Neural cell (in vitro differentiated cells): ENCODE results near the gene ZNF860. TPM values are rescaled to one million over a fixed set of nuclear protein-coding genes. Genes with fewer than 3 reads are reported as not detected.
"Not testable (repeated sequence)": the region's sequence is repeated elsewhere in the genome, so short reads cannot be mapped to it uniquely, and the experiment has no call there.

ENCODE experiments used
- H2AFZ ChIP-seq: fragments of 200-600, 300-800 bp; sonication (generic), shearing (Covaris generic); 2 replicates; pipeline ENCODE4 v1.6.0; 2014; ENCODE audit warnings: low read depth, mild to moderate bottlenecking, antibody characterized with exemption, low read length, moderate library complexity
- H3F3A ChIP-seq: fragments of 200-600 bp; shearing (Covaris generic); 2 replicates; pipeline ENCODE4 v1.6.1; 2016; ENCODE audit warnings: mild to moderate bottlenecking, moderate library complexity, mixed read lengths, antibody characterized with exemption, low read length; ENCODE audit not compliant: insufficient read depth, poor library complexity, severe bottlenecking
- H3K27ac ChIP-seq: fragments of 200-600, 300-800 bp; sonication (generic), shearing (Covaris generic); 2 replicates; pipeline ENCODE4 v1.5.1; 2014; ENCODE audit warnings: mild to moderate bottlenecking, low read length, moderate library complexity
- H3K27me3 ChIP-seq: fragments of 300-800, 200-600 bp; sonication (generic), shearing (Covaris generic); 2 replicates; pipeline ENCODE4 v1.6.0; 2014; ENCODE audit warnings: mild to moderate bottlenecking, low read depth, low read length, moderate library complexity; ENCODE audit not compliant: insufficient read depth
- H3K36me3 ChIP-seq: fragments of 300-800, 200-600 bp; sonication (generic), shearing (Covaris generic); 2 replicates; pipeline ENCODE4 v1.5.1; 2014; ENCODE audit warnings: mild to moderate bottlenecking, antibody characterized with exemption, low read length, moderate library complexity; ENCODE audit not compliant: insufficient read depth
- H3K4me2 ChIP-seq: fragments of 300-800, 200-600 bp; sonication (generic), shearing (Covaris generic); 2 replicates; pipeline ENCODE4 v1.6.0; 2014; ENCODE audit warnings: mild to moderate bottlenecking, low read length
- H3K4me3 ChIP-seq: fragments of 300-800, 200-600 bp; sonication (generic), shearing (Covaris generic); 2 replicates; pipeline ENCODE4 v1.5.1; 2014; ENCODE audit warnings: mild to moderate bottlenecking, low read length, moderate library complexity
- H3K79me2 ChIP-seq: fragments of 200-600 bp; shearing (Covaris generic); replicated peaks from 2 replicates; pipeline ENCODE4 v1.6.0; 2014; ENCODE audit warnings: mild to moderate bottlenecking, low read length, moderate library complexity; ENCODE audit not compliant: insufficient read depth
- H3K9ac ChIP-seq: fragments of 300-800, 200-600 bp; sonication (generic), shearing (Covaris generic); 2 replicates; pipeline ENCODE4 v1.6.1; 2016; ENCODE audit warnings: mild to moderate bottlenecking, low read length, mixed read lengths
- H3K9me2 ChIP-seq: fragments of 200-600 bp; shearing (Covaris generic); 2 replicates; pipeline ENCODE4 v1.6.1; 2016; ENCODE audit warnings: mild to moderate bottlenecking, low read length, mixed read lengths; ENCODE audit not compliant: insufficient read depth
- H3K9me3 ChIP-seq: fragments of 200-600, 300-800 bp; sonication (generic), shearing (Covaris generic); 2 replicates; pipeline ENCODE4 v1.6.1; 2016; ENCODE audit warnings: mild to moderate bottlenecking, mixed run types, low read length, moderate library complexity, mixed read lengths
- H4K20me1 ChIP-seq: fragments of 200-600 bp; shearing (Covaris generic); 2 replicates; pipeline ENCODE4 v1.6.1; 2016; ENCODE audit warnings: mild to moderate bottlenecking, mixed run types; ENCODE audit not compliant: insufficient read depth
- EP300 ChIP-seq: fragments of 450-650 bp; conservative IDR thresholded peaks from 2 replicates; pipeline ENCODE4 v1.6.1; 2014; ENCODE audit warnings: antibody characterized with exemption, mild to moderate bottlenecking, moderate library complexity; ENCODE audit not compliant: poor library complexity, severe bottlenecking
- EZH2 ChIP-seq: fragments of 200-600, 300-800 bp; shearing (Covaris generic), sonication (generic); IDR thresholded peaks from 2 replicates; pipeline ENCODE4 v1.6.1; 2014; ENCODE audit warnings: antibody characterized with exemption, low read length, borderline replicate concordance, mild to moderate bottlenecking; ENCODE audit not compliant: insufficient read depth, poor library complexity, severe bottlenecking
- MXI1 ChIP-seq: fragments of 450-650 bp; conservative IDR thresholded peaks from 2 replicates; pipeline ENCODE4 v1.6.1; 2014; ENCODE audit warnings: antibody characterized with exemption, mild to moderate bottlenecking; ENCODE audit not compliant: poor library complexity, severe bottlenecking
- POLR2AphosphoS5 ChIP-seq: IDR thresholded peaks from 2 replicates; pipeline ENCODE4 v1.6.1; 2012
- RAD21 ChIP-seq: fragments of 450-650 bp; conservative IDR thresholded peaks from 2 replicates; pipeline ENCODE4 v1.6.1; 2014; ENCODE audit warnings: antibody characterized with exemption, mild to moderate bottlenecking, moderate library complexity
- SMC3 ChIP-seq: fragments of 450-650 bp; conservative IDR thresholded peaks from 2 replicates; pipeline ENCODE4 v1.6.1; 2014; ENCODE audit warnings: antibody characterized with exemption, mild to moderate bottlenecking, moderate library complexity; ENCODE audit not compliant: poor library complexity
- TAF1 ChIP-seq: IDR thresholded peaks from 2 replicates; pipeline ENCODE4 v1.6.1; 2012; ENCODE audit warnings: low read depth
- polyA plus RNA-seq: library from polyadenylated mRNA; depleted of rRNA; stranded (reverse); fragments of >200 nt; gene quantifications from 2 replicates; pipeline ENCODE4 v1.2.3, GENCODE V29; 2014
- TF ChIP-seq, protein P1 (sequence below): fragments of 450-650 bp; IDR thresholded peaks from 2 replicates; pipeline ENCODE4 v1.5.1; 2014; ENCODE audit warnings: antibody characterized with exemption, mild to moderate bottlenecking, moderate library complexity; ENCODE audit not compliant: poor library complexity, severe bottlenecking
- TF ChIP-seq, protein P2 (sequence below): IDR thresholded peaks from 2 replicates; pipeline ENCODE4 v1.6.1; 2012; ENCODE audit warnings: borderline replicate concordance

Gene ZNF860
- polyA plus RNA-seq, 1 donor from 2014 or later = 1.2 TPM

- Histone ChIP-seq H3K27me3 (no peaks in the 10 kb centered on the region), H3K9ac (no peak overlapping the region), H3F3A (no peaks in the 10 kb centered on the region), H3K9me3 (no peaks in the 10 kb centered on the region), H3K27ac (no peak overlapping the region), H3K79me2 (no peaks in the 10 kb centered on the region), H3K4me3 (no peak overlapping the region), H2AFZ (no peak overlapping the region), H4K20me1 (no peaks in the 10 kb centered on the region), H3K4me2 (no peak overlapping the region), H3K36me3 (no peaks in the 10 kb centered on the region), H3K9me2 (no peaks in the 10 kb centered on the region)
- TF ChIP-seq TAF1 (no peak), RAD21 (no peak), EZH2 (no peak), EP300 (no peak), SMC3 (no peak), MXI1 (no peak), POLR2AphosphoS5 (no peak)
- TF ChIP-seq, protein P1, sequence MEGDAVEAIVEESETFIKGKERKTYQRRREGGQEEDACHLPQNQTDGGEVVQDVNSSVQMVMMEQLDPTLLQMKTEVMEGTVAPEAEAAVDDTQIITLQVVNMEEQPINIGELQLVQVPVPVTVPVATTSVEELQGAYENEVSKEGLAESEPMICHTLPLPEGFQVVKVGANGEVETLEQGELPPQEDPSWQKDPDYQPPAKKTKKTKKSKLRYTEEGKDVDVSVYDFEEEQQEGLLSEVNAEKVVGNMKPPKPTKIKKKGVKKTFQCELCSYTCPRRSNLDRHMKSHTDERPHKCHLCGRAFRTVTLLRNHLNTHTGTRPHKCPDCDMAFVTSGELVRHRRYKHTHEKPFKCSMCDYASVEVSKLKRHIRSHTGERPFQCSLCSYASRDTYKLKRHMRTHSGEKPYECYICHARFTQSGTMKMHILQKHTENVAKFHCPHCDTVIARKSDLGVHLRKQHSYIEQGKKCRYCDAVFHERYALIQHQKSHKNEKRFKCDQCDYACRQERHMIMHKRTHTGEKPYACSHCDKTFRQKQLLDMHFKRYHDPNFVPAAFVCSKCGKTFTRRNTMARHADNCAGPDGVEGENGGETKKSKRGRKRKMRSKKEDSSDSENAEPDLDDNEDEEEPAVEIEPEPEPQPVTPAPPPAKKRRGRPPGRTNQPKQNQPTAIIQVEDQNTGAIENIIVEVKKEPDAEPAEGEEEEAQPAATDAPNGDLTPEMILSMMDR = no peak
- TF ChIP-seq, protein P2, sequence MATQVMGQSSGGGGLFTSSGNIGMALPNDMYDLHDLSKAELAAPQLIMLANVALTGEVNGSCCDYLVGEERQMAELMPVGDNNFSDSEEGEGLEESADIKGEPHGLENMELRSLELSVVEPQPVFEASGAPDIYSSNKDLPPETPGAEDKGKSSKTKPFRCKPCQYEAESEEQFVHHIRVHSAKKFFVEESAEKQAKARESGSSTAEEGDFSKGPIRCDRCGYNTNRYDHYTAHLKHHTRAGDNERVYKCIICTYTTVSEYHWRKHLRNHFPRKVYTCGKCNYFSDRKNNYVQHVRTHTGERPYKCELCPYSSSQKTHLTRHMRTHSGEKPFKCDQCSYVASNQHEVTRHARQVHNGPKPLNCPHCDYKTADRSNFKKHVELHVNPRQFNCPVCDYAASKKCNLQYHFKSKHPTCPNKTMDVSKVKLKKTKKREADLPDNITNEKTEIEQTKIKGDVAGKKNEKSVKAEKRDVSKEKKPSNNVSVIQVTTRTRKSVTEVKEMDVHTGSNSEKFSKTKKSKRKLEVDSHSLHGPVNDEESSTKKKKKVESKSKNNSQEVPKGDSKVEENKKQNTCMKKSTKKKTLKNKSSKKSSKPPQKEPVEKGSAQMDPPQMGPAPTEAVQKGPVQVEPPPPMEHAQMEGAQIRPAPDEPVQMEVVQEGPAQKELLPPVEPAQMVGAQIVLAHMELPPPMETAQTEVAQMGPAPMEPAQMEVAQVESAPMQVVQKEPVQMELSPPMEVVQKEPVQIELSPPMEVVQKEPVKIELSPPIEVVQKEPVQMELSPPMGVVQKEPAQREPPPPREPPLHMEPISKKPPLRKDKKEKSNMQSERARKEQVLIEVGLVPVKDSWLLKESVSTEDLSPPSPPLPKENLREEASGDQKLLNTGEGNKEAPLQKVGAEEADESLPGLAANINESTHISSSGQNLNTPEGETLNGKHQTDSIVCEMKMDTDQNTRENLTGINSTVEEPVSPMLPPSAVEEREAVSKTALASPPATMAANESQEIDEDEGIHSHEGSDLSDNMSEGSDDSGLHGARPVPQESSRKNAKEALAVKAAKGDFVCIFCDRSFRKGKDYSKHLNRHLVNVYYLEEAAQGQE = no peak
Observed at GRCh38 chr3:31988271-31988670, 6.7 kb downstream of the ZNF860 start.

- not testable (repeated sequence) for H3F3A ChIP-seq, H3K9me2 ChIP-seq, H4K20me1 ChIP-seq, H3K27ac ChIP-seq, H3K79me2 ChIP-seq, H3K27me3 ChIP-seq, H3K4me2 ChIP-seq, H3K9me3 ChIP-seq, H3K4me3 ChIP-seq, H3K36me3 ChIP-seq, H2AFZ ChIP-seq, H3K9ac ChIP-seq
Observed at GRCh38 chr3:31992995-31993394, 11.4 kb downstream of the ZNF860 start.

GRCh38 chr3:31993843-31994242, 12.3 kb downstream of the ZNF860 start:
- Histone ChIP-seq H3K36me3 (no peaks in the 10 kb centered on the region), H3F3A (no peaks in the 10 kb centered on the region), H3K4me2 (no peak overlapping the region), H3K4me3 (no peak overlapping the region), H3K9ac (no peak overlapping the region), H3K9me2 (no peaks in the 10 kb centered on the region), H3K27ac (no peak overlapping the region), H2AFZ (no peak overlapping the region), H3K9me3 (no peaks in the 10 kb centered on the region), H4K20me1 (no peaks in the 10 kb centered on the region), H3K27me3 (no peaks in the 10 kb centered on the region), H3K79me2 (no peaks in the 10 kb centered on the region)
- TF ChIP-seq, protein P1 = no peak
- no peak for TF ChIP-seq MXI1
- TF ChIP-seq TAF1 = no peak
- TF ChIP-seq, protein P2 = no peak
- no peak for TF ChIP-seq SMC3
- TF ChIP-seq EZH2 = no peak
- TF ChIP-seq RAD21 = no peak
- no peak for TF ChIP-seq POLR2AphosphoS5
- TF ChIP-seq EP300 = no peak
